ENCODE measurements around the gene RIC8B.
"Not testable (repeated sequence)": the region's sequence is repeated elsewhere in the genome, so short reads cannot be mapped to it uniquely, and the experiment has no call there.

The RIC8B gene

DNA sequence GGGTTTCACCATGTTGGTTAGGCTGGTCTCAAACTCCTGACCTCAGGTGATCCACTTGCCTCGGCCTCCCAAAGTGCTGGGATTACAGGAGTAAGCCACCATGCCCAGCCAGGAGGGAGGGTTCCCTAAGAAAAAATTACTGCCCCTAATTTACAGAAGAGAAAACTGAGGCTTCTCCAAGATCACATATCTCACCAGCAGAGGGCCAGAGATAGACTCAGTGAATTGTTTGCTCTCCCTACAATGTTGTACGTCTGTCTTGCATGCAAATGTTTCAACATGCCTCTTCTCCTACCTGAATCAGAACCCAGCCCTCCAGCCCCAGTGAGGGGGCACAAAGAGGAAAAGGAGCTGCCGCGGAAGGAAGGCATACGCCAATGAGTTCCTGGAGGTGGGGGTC is 132.9 kb downstream of the RIC8B start:
- DNase-seq = no peak

DNA sequence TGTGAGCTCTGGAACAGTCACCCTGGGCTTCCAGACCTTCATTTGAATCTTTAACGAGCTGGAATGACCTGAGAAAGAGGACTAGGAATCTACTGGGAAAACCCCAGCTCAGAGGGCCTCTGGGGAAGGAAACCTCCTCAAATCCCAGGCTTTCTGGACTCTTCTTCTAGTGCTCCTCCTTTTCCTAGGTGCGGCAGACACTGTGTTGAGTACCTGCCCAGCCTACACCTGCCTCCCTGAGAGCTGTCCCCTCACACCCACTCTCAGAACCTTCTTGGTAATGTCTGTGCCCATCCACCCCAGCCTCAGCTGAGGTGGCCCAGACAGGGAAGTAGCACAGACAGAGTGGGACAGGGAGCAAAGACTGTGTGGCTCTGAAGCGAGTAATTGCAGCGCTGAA is 133.4 kb downstream of the RIC8B start:
- no peak for DNase-seq

DNA sequence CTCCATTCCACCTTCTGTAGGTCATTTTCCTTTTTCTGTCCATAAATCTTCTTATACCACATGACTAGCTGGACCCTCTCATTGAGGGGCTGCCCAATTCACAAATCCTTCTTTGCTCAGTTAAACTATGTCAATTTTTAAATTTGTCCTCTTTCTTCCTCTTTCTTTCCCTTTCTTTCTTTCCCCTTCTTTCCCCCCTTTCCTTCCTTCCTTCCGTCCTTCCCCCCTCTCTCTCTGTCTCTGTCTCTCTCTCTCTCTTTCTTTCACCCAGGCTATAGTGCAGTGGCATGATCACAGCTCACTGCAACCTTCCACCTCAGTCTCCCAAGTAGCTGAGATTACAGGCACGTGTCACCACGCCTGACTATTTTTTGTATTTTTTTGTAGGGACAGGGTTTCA is 134.1 kb downstream of the RIC8B start:
- no peak for DNase-seq

DNA sequence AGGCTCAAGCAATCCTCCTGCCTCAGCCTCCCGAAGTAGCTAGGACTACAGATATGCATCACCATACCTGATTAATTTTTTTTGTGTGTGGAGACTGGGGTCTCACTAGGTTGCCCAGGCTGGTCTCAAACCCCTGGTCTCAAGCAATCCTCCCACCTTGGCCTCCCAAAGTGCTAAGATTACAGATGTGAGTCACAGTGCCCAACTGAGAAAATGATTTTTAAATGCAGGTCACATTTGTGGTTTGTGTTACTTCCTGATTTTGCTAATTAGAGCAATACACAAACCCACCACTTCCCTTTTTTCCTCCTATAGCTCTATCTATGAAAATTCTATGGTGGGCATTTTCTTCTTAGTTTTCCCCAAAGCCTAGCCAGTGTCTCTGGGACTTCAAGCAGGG is 135.7 kb downstream of the RIC8B start:
- no peak for DNase-seq

DNA sequence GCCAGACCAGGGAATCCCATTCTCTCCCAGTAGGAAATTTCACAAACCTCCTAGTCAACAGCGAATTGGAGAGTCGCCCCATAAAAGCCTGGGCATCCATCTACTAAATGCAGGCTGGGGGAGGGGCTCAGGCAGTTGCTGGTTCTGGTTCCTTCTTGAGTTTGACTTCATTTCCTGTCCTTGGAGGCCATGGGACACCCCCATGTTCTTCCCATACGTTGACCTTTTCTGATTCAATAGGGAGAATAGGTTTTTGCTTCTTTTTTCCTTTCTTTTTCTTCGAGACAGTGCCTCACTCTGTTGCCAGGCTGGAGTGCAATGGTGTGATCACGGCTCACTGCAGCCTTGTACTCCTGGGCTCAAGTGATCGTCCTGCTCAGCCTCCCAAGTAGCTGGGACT is 137.1 kb downstream of the RIC8B start:
- DNase-seq = no peak

DNA sequence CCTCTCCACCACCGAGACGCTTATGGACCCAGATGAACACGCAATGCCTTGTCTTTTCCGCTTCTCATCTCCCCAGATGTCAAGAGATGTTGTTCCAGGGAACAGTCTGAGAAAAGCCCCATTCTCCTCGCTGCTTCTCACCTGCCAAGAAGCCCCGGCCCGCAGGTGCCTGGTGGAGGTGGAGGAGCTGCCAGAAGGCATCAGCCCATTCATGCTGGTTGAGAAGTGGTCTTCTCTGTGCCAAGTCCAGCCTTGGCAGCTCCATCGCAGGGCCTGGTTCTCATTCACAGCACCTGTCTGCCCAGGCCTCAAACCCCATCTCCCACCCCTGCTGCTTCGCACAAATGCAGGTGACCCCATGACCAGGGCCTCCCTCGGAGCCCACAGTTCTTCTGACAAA is 139.0 kb downstream of the RIC8B start:
- DNase-seq = no peak

DNA sequence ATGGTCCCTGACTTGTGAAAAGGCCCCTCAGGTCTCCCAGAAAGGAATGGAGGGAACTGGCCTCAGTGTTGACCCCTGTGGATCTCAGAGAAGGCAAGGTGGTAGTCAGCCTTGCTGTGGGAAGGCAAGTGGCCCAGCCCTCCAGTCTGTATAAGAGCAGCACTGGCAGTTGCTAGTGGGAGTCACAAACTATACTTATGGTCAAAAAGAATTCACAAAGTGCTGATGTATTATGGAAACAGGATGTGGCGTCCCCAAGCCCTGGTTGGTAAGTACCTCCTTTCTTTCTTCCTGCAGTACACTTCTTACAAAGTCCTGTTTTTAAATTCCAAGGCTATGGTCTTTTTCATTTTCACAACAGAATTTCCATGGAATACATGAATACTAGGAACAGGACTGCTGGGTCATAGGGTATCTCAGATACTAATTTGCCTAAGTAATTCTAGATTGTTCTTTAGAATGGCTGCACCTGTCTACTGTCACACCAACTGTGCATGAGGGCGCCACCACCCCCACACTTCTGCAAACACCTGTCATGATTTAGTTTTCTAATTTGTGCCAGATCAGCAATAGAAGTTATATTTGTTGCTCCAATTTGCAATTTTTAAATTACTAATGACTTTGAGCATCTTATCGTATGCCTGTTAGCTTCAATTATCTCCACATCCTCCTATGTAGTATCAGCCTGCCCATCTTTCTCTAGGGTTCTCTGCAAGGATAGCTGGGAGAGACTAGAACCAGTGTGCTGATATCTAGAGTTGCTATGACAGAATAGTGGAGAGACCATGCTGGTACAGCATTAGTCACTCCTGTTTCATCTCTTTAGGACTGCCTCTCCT is 140.5 kb downstream of the RIC8B start:
- DNase-seq = no peak

DNA sequence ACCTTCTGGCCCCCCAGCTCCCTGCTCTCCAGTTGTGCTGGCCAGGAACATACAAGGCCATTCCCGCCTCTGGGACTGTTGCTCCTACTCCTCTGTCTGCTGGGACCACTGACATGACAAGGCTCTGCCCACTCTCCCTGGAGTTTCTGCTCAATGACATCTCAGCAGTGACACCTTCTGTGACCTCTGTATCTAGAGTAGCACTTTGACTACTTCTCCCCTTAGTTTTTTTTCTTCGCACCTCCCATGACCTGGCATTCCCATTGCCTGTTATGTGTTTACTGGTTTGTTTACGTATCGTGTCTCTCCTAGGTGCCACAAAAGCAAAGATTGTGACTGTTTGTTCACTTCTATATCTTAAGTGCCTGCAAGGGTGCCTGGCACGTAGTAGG is 141.1 kb downstream of the RIC8B start:
- DNase-seq = no peak

DNA sequence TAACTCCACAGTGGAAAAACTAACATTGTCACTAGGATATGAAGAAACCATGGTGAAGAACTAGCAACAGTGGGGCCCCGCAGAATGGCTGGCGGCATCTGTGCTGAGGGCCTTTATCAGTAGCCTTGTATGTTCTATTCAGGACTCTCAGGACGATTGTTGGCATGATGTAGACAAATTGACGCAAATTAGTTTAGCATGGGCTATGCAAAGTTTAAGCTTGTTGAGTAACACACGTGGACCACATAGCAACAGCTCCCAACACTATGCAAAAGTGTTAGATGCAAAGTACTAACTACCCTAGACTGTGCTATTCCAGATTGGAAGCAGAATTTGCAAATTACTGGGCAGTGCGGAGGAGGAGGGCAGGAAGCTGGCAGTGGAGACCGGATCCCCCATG is 143.0 kb downstream of the RIC8B start:
- no peak for DNase-seq

DNA sequence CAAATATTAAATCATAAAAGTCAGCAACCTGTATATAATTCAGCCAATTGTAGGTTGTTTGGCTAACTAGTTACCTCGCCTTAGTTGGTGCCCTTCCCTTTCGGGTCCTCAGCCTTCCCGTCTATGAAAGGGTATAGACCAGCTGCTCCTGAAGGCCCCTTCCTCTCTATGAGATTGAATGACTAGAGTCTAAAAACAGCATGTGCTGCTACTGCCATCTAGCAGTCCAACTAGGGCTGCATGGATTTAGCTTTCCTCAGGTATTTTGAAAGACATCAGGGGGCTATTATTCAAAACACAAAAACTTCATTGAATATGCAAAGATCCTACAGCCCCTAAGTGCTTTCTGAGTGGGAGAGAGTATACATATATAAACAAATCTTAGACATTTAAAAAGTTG is 144.3 kb downstream of the RIC8B start:
- DNase-seq = no peak

DNA sequence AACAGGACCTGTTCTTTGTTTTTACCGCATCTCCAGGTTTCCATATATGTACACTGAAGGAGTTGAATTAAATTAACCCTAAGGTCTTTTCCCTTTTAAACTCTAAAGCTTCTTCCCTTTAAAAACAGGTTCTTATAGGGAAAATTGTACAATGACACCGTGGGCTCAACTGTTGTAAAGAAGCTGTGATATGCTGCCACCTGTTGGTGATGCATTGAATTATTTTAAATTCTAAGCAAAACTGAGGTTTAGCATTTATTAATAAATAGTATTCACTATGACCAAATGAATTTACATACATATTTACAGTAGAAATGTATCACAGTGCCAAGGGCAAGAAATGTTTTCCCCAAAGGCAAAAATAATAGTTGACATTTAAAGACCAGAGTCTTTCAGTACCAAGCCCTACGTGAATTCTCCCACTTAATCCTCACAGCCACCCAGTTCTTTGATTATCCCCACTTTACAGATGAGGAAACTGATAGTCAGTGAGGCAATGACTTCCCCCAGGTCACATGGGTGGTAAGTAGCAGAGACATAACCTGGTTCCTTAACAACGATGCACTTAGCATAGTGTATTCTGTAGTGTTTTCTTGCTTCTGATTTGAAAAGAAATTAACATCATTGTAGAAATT is 145.5 kb downstream of the RIC8B start:
- DNase-seq = no peak

DNA sequence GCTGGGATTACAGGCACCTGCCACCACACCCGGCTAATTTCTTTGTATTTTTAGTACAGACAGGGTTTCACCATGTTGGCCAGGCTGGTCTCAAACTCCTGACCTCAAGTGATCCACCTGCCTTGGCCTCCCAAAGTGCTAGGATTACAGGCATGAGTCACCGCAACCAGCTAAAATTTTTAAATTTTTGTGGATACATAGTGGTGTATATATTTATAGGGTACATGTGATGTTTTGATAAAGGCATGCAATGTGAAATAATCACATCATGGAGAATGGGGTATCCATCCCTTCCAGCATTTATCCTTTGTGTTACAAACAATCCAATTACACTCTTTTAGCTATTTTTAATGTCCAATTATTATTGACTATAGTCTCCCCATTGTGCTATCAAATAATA is 147.5 kb downstream of the RIC8B start:
- not testable (repeated sequence) for DNase-seq

DNA sequence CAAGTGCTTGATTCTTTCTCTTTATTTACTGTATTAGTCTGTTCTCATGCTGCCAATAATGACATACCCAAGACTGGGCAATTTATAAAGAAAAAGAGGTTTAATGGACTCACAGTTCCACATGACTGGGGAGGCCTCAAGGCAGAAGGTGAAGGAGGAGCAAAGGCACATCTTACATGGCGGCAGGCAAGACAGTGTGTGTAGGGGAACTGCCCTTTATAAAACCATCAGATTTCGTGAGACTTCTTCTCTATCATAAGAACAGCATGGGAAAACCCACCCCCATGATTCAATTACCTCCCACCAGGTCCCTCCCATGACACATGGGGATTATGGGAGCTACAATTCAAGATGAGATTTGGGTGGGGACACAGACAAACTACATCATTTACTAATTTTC is 149.1 kb downstream of the RIC8B start:
- DNase-seq = not testable (repeated sequence)

DNA sequence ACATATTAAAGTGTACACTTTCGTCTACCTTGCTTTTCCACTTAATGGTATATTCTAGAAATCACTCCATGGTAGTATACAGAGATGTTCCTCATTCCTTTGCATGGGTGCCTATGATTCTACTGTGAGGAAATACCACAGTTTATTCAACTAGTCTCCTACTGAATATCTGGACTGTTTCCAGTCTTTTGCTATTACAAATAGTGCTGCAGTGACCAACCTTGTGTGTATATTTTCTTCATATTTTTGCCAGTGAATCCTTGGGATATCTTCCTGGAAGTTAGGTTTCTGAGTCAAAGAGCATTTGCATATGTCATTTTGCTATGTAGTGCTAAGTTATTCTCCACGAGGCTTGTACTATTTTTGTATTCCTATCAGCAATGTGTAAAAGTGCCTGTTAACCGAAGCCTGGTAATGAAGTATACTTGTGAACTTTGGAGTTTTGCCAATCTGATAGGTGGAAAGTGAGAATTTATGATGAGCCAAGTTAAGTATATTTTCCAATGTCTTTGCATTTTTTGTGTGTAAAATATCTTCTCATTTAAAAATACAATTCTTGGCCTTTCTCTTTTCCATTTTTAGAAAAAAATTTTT is 149.9 kb downstream of the RIC8B start:
- DNase-seq = no peak

DNA sequence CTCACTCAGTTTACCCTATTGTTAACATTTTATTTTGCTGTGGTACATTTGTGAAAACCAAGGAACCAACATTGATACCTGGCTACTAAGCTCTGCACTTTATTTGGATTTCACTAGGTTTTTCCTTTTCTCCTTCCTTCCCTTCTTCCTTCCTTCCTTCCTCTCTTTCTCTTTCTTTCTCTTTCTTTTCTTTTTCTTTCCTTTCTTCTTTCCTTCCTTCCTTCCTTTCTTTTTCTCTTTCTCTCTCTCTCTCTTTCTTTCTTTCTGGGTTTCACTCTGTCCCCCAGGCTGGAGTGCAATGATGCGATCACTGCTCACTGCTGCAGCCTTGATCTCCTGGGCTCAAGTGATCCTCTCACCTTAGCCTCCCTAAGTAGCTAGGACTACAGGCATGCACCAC is 152.2 kb downstream of the RIC8B start:
- DNase-seq = no peak

DNA sequence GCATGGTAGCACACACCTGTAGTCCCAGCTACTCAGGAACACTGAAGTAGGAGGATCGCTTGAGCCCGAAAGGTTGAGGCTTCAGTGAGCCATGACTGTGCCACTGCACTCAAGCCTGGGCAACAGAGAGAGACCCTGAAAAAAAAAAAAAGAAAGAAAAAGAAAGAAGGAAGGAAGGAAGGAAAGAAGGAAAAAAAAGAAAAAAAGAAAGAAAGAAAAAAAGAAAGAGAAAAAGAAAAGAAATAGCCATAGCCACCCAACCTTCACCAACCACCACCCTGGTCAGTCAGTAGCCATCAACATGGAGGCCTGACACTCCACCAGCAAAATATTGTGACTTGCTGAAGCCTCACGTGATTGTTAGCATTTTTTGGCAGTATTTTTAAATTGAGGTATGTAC is 159.8 kb downstream of the RIC8B start:
- DNase-seq = no peak

Data from CD4-positive, alpha-beta T cell treated with Interleukin-15 for 1 hour (primary cell).